NK-92 (cell line): ENCODE measurements around the gene GPD2.
"Not testable (repeated sequence)": the region's sequence is repeated elsewhere in the genome, so short reads cannot be mapped to it uniquely, and the experiment has no call there.

Experiments
- DNase-seq: peaks from one replicate; lab custom pipeline; 2025; ENCODE audit not compliant: unreplicated experiment; lab: John Stamatoyannopoulos, UW

The GPD2 gene

GRCh38 chr2:156585457-156585856, 149.3 kb downstream of the GPD2 start:
- no peak for DNase-seq

- no peak for DNase-seq
These were observed 150.4 kb downstream of the GPD2 start for GRCh38 chr2:156586621-156587020.

- no peak for DNase-seq
These were observed 153.4 kb downstream of the GPD2 start for GRCh38 chr2:156589381-156590079.

- DNase-seq = no peak
These were observed 154.0 kb downstream of the GPD2 start for GRCh38 chr2:156590085-156590739.

GRCh38 chr2:156592809-156593593, 156.8 kb downstream of the GPD2 start:
- no peak for DNase-seq

GRCh38 chr2:156593594-156593921, 157.4 kb downstream of the GPD2 start:
- DNase-seq = no peak

GRCh38 chr2:156598563-156598962, 162.4 kb downstream of the GPD2 start:
- no peak for DNase-seq

- DNase-seq = no peak
These were observed 164.0 kb downstream of the GPD2 start for GRCh38 chr2:156600196-156600595.

- no peak for DNase-seq
These were observed 165.8 kb downstream of the GPD2 start for GRCh38 chr2:156601855-156602551.

GRCh38 chr2:156602552-156602933, 166.4 kb downstream of the GPD2 start:
- DNase-seq = no peak

- no peak for DNase-seq
These were observed 179.7 kb downstream of the GPD2 start for GRCh38 chr2:156615836-156616322.

- DNase-seq = not testable (repeated sequence)
These were observed 181.9 kb downstream of the GPD2 start for GRCh38 chr2:156618071-156618470.

GRCh38 chr2:156619021-156619539, 182.9 kb downstream of the GPD2 start:
- no peak for DNase-seq

GRCh38 chr2:156622491-156622890, 186.3 kb downstream of the GPD2 start:
- no peak for DNase-seq

- DNase-seq = no peak
These were observed 189.4 kb downstream of the GPD2 start for GRCh38 chr2:156625360-156626170.

- DNase-seq = no peak
These were observed 190.8 kb downstream of the GPD2 start for GRCh38 chr2:156626931-156627330.

- no peak for DNase-seq
These were observed 194.6 kb downstream of the GPD2 start for GRCh38 chr2:156630579-156631337.

GRCh38 chr2:156635646-156636045, 199.5 kb downstream of the GPD2 start:
- no peak for DNase-seq
